Breast epithelium (tissue), 4 donors: ENCODE results near the gene LILRB2. TPM values are rescaled to one million over a fixed set of nuclear protein-coding genes. Genes with fewer than 3 reads are reported as not detected.
A peak's percentile ranks its signal among the peaks of the same experiment; 100 is the strongest.
"Not testable (repeated sequence)": the region's sequence is repeated elsewhere in the genome, so short reads cannot be mapped to it uniquely, and the experiment has no call there.

Experiments used
- DNase-seq, 2 donors: peaks; one replicate each; pipeline ENCODE4 v3.0.0-alpha.2; 2019; ENCODE audit warnings: low spot score in 2 of 2
- H3K27ac ChIP-seq, 2 donors: fragments of 200-600 bp; sonication (generic) in 1 of 2; one replicate each; pipeline ENCODE4 v1.5.1; 2016 to 2019; ENCODE audit warnings: mild to moderate bottlenecking in 1 of 2
- H3K27me3 ChIP-seq, 2 donors: fragments of 200-600 bp; sonication (generic) in 1 of 2; one replicate each; pipeline versions ENCODE4 v1.5.1 to v1.6.0; 2017 to 2019; ENCODE audit warnings: control low read depth in 1 of 2, mild to moderate bottlenecking in 1 of 2
- H3K36me3 ChIP-seq: fragments of 200-600 bp; one replicate; pipeline ENCODE4 v1.5.1; 2019
- H3K4me1 ChIP-seq, 2 donors: fragments of 200-600 bp; sonication (generic); one replicate each; pipeline ENCODE4 v1.5.1; 2016 to 2019; ENCODE audit warnings: control low read depth in 1 of 2
- H3K4me3 ChIP-seq, 3 donors: fragments of 200-600 bp; sonication (generic); 1 replicate in 2 of 3; 2 replicates in 1 of 3; pipeline ENCODE4 v1.5.1; 2016 to 2019; ENCODE audit warnings: mild to moderate bottlenecking in 3 of 3, moderate library complexity in 2 of 3
- H3K9me3 ChIP-seq, 2 donors: fragments of 200-600 bp; sonication (generic) in 1 of 2; one replicate each; pipeline ENCODE4 v1.5.1; 2016 to 2019; ENCODE audit warnings: control low read depth in 1 of 2
- POLR2A ChIP-seq: fragments of 450-650 bp; IDR thresholded peaks from one replicate; pipeline ENCODE4 v1.6.1; 2016; ENCODE audit warnings: antibody characterized with exemption, mild to moderate bottlenecking, moderate library complexity
- POLR2AphosphoS5 ChIP-seq, 3 donors: sonication (generic); formaldehyde crosslinking; IDR thresholded peaks; one replicate each; pipeline ENCODE4 v1.6.1; 2017; ENCODE audit warnings: antibody characterized with exemption in 3 of 3
- intact Hi-C: fragments of 100-400 bp; cut with DNase I; formaldehyde crosslinking; loops from one replicate; pipeline ENCODE4 v1.15.1; 2023; ENCODE audit warnings: low total_unique reads
- total RNA-seq, 3 donors: library from RNA; depleted of rRNA; stranded (reverse); fragments of >200 nt; gene quantifications; one replicate each; pipeline ENCODE4 v1.1.0, GENCODE V29; 2016
- TF ChIP-seq, protein P1 (sequence below), 3 donors: fragments of 450-650 bp; IDR thresholded peaks; one replicate each; pipeline ENCODE4 v1.5.1; 2016 to 2017; ENCODE audit warnings: antibody characterized with exemption in 3 of 3, mild to moderate bottlenecking in 3 of 3, moderate library complexity in 3 of 3

The LILRB2 gene
- 1 to 10 TPM in 2 of 3 donors, under 1 TPM in 1; 0.98 to 3.5 (median 1.8) TPM for total RNA-seq

DNA sequence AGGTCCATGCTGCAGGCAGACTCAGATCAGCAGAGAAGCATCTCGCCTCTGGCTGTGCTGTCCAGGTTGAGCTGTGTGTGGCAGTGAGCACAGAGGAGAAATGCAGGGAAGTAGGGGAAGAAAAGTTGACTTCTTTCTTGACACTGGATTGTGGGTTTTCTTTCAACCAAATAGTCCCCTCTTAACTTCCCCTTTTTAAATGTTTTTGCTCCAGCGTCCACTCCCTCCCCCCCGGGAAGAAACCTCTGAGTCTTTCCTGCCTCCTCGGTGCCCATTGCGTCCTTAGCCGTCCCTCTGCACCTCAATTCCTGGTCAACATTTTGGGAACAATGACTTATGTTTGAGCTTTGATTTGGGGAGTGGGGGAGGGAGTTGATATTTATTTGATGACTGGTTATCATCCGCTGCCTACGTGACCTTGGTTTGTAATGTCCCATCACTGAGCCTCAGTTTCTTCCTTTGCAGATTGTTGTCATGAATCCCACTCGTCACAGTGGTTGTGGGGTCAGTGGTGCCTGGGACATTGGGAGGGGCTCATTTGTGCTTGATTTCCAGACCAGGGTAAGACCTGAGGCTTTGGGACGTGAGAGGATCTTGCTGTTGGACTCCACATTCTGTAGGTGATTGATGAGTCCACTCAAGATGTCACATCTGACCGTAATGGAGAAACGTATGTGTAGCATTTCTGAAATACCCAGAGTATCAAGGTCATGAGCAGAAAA lies at the start of gene LILRB2:
TSS of gene LILRB2 (minus strand) at position 104 of the 722 bp plus-strand sequence. CDS start 614 bp downstream, outside the sequence.
- no peaks in the 10 kb centered on the region for H3K36me3 ChIP-seq
- intact Hi-C loops = no loop called here

DNA sequence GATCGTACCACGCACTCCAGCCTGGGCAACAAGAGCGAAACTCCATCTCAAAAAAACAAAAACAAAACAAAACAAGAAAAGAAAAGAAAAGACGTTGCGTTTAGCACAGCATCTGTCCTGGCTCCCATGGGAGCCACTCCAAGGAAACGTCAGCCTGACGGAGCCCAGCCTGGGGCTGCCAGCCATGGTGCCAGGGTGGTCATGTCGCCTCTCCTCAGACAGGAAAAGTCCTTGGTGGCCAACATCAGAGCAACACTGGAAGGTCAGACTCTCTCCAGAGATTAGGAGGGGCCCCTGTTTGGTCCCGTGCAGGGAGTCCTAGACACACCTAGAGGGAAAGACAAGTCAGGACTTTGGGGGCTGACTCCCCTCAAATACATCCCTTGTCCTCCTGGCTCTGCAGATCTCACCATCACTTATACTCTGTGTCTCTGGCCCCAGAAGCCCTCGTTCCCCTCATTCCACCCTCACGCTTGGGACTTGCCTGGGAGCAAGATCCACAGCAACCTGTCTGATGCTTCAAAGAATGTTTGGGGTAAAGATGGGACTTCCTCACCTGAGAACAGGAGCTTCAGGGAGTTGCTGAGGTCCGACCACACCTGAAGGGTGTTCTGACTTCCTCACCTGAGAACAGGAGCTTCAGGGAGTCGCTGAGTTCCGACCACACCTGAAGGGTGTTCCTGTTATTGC lies 48.7 kb upstream of the LILRB2 start:
- no peaks in the 10 kb centered on the region for H3K36me3 ChIP-seq
- no peaks in the 10 kb centered on the region for H3K9me3 ChIP-seq
- peaks cover 0 to 18% of the 10 kb centered on the region in 2 donors for H3K27me3 ChIP-seq
- no peak overlapping the region for H3K27ac ChIP-seq
- no peak for DNase-seq
- TF ChIP-seq POLR2A = no peak
- TF ChIP-seq POLR2AphosphoS5 (IDR thresholded peaks at IDR 0.05) = no peak
- TF ChIP-seq, protein P1, sequence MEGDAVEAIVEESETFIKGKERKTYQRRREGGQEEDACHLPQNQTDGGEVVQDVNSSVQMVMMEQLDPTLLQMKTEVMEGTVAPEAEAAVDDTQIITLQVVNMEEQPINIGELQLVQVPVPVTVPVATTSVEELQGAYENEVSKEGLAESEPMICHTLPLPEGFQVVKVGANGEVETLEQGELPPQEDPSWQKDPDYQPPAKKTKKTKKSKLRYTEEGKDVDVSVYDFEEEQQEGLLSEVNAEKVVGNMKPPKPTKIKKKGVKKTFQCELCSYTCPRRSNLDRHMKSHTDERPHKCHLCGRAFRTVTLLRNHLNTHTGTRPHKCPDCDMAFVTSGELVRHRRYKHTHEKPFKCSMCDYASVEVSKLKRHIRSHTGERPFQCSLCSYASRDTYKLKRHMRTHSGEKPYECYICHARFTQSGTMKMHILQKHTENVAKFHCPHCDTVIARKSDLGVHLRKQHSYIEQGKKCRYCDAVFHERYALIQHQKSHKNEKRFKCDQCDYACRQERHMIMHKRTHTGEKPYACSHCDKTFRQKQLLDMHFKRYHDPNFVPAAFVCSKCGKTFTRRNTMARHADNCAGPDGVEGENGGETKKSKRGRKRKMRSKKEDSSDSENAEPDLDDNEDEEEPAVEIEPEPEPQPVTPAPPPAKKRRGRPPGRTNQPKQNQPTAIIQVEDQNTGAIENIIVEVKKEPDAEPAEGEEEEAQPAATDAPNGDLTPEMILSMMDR (IDR thresholded peaks at IDR 0.05) = no peak
- intact Hi-C loops = no loop called here
- H3K4me3 ChIP-seq = no peak overlapping the region
- no peaks in the 10 kb centered on the region for H3K4me1 ChIP-seq

More for the DNA sequence above, at the start of gene LILRB2:
- H3K9me3 ChIP-seq = no peaks in the 10 kb centered on the region
- H3K4me1 ChIP-seq = no peaks in the 10 kb centered on the region
- DNase-seq = no peak
- H3K27ac ChIP-seq = no peak within 1 kb of the TSS
- TF ChIP-seq, protein P1 (IDR thresholded peaks at IDR 0.05) = no peak
- no peak for TF ChIP-seq POLR2A
- H3K27me3 ChIP-seq = peaks cover 0 to 45% of the 10 kb centered on the region in 2 donors
- peak within 1 kb of the TSS in 1 of 3 donors; percentile 17 for H3K4me3 ChIP-seq

DNA sequence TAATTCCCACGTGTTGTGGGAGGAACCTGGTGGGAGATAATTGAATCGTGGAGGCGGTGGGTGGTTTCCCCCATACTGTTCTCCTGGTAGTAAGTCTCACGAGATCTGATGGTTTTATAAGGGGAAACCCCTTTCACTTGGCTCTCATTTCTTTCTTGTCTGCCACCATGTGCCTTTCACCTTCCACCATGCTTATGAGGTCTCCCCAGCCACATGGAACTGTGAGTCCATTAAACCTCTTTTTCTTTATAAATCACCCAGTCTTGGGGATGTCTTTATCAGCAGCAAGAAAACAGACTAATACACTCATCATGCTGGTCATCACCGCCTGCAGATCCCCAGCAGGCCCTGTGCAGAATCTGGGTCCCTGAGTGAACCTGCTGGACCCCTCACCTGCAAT lies 47.9 kb upstream of the LILRB2 start:
- intact Hi-C loops, DNase-seq, H3K27ac ChIP-seq, H3K9me3 ChIP-seq, H3K4me1 ChIP-seq, H3K36me3 ChIP-seq, H3K4me3 ChIP-seq: not testable (repeated sequence)
- H3K27me3 ChIP-seq = peaks cover 0 to 25% of the 10 kb centered on the region in 2 donors

DNA sequence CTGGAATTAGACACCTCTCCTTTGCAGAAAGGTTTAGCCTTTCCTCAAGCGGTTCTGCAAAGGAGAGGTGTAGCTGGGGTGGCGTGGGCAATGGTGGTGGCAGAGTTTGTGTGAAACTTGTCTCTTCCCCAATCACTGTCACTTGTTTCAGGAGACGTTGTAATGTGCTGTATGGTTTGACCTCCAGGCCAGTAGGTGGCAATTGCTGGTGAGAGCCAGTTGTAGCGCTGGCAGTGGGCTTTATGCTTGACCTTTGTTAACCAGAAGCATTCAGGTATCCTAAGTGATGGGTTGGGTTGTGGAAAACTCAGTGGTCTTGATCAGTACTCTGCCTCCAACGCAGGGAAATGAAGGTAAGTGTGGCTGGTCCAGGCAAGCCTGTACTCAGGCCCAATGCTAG lies 44.7 kb upstream of the LILRB2 start:
- Histone ChIP-seq H3K27me3 (peaks cover 0 to 19% of the 10 kb centered on the region in 2 donors), H3K4me1 (no peaks in the 10 kb centered on the region), H3K36me3 (no peaks in the 10 kb centered on the region), H3K4me3 (no peak overlapping the region), H3K9me3 (peaks cover 0 to 3% of the 10 kb centered on the region in 2 donors), H3K27ac (no peak overlapping the region)
- DNase-seq = no peak
- intact Hi-C loops = no loop called here
- no peak for TF ChIP-seq POLR2AphosphoS5 (IDR thresholded peaks at IDR 0.05)
- TF ChIP-seq, protein P1 (IDR thresholded peaks at IDR 0.05) = no peak
- TF ChIP-seq POLR2A = no peak

DNA sequence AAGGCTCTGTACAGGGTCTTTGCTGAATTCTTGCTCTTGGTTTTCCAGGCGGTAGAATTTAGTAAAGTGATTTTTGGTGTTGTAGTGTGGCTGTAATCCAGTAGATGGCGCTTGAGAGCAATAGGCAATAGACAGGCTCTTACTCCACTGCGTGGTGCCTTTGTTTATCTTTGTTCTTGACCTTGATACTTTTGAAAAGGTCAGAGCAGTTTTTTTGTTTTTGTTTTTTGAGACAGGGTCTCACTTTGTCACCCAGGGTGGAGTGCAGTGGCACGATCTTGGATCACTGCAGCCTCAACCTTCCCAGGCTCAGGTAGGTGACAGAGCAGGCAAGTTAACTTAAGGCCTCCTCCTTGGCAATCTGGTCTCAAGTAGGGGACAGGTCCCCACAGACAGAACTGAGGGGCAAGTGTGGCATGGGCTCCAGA lies 44.3 kb upstream of the LILRB2 start:
- Histone ChIP-seq H3K27ac (no peak overlapping the region), H3K36me3 (no peaks in the 10 kb centered on the region), H3K9me3 (peaks cover 0 to 3% of the 10 kb centered on the region in 2 donors), H3K4me3 (no peak overlapping the region), H3K27me3 (peaks cover 0 to 18% of the 10 kb centered on the region in 2 donors), H3K4me1 (no peaks in the 10 kb centered on the region)
- TF ChIP-seq POLR2AphosphoS5 (IDR thresholded peaks at IDR 0.05) (no peak), POLR2A (no peak)
- TF ChIP-seq, protein P1 (IDR thresholded peaks at IDR 0.05) = peak; percentile 30 to 61 (median 60)
- DNase-seq = no peak
- intact Hi-C loops = no loop called here
